Amniotic stem cell (primary cell): ENCODE measurements around the gene ADRB1.

Experiments used
- DNase-seq: peaks from one replicate; lab custom pipeline; 2025; lab: John Stamatoyannopoulos, UW

The ADRB1 gene

GRCh38 chr10:114094795-114095194 is 51.1 kb downstream of the ADRB1 start:
- no peak for DNase-seq

GRCh38 chr10:114095559-114096337 is 52.1 kb downstream of the ADRB1 start:
- DNase-seq: no peak
